Colonic mucosa (tissue), 4 donors: Measurements from ENCODE around the gene METTL22. TPM values are rescaled to one million over a fixed set of nuclear protein-coding genes. Genes with fewer than 3 reads are reported as not detected.

Source experiments
- DNase-seq: peaks from one replicate; pipeline ENCODE4 v3.0.0-alpha.2; 2020
- H3K27ac ChIP-seq: fragments of 200-600 bp; one replicate; pipeline ENCODE4 v1.8.0; 2021
- H3K27me3 ChIP-seq: fragments of 200-600 bp; one replicate; pipeline ENCODE4 v1.8.0; 2021
- H3K36me3 ChIP-seq: fragments of 200-600 bp; one replicate; pipeline ENCODE4 v1.8.0; 2021
- H3K4me1 ChIP-seq: fragments of 200-600 bp; one replicate; pipeline ENCODE4 v1.8.0; 2021; ENCODE audit warnings: mild to moderate bottlenecking
- H3K4me3 ChIP-seq: fragments of 200-600 bp; one replicate; pipeline ENCODE4 v1.8.0; 2021
- H3K9ac ChIP-seq, 2 donors: one replicate each; pipeline ENCODE4 v1.7.0; 2013; ENCODE audit warnings: control low read depth in 2 of 2, low read depth in 2 of 2, low read length in 2 of 2
- H3K9me3 ChIP-seq: fragments of 200-600 bp; one replicate; pipeline ENCODE4 v1.8.0; 2021
- CTCF ChIP-seq: fragments of 200-600 bp; IDR thresholded peaks from one replicate; pipeline ENCODE4 v1.8.0; 2022; ENCODE audit warnings: antibody characterized with exemption, mild to moderate bottlenecking
- intact Hi-C: fragments of 100-400 bp; cut with DNase I; formaldehyde crosslinking; loops from one replicate; pipeline ENCODE4 v1.14.1; 2022
- total RNA-seq, 2 donors: library from RNA; stranded (reverse); fragmentation: NEBNext Ultra II Directional in 1 of 2; extraction: Animal tissue kit (Norgen Biotek cat#: 25700) in 1 of 2; gene quantifications; one replicate each; pipeline ENCODE4 v1.2.1, GENCODE V29; 2021
- donor health status: healthy.
- donor health status: DM: no; HTN: no; CAD: no.
- donor health status: DM: no; HTN: no; CAD: no.

Gene METTL22
- total RNA-seq, 2 donors from 2014 or later = 16.1 to 26.8 TPM

- no peaks in the 10 kb centered on the region for H3K36me3 ChIP-seq
- H3K27ac ChIP-seq = no peak overlapping the region
- no peak for DNase-seq
- intact Hi-C loops = no loop called here
- no peaks in the 10 kb centered on the region for H3K27me3 ChIP-seq
- no peaks in the 10 kb centered on the region for H3K9me3 ChIP-seq
- no peak overlapping the region for H3K4me3 ChIP-seq
- H3K9ac ChIP-seq = no peak overlapping the region
- no peak for TF ChIP-seq CTCF
- H3K4me1 ChIP-seq = no peaks in the 10 kb centered on the region
Observed at GRCh38 chr16:8595783-8596182, 25.7 kb upstream of the METTL22 start.

GRCh38 chr16:8596581-8596980 lies 24.9 kb upstream of the METTL22 start:
- intact Hi-C loops = no loop called here
- no peak overlapping the region for H3K4me3 ChIP-seq
- H3K4me1 ChIP-seq = no peaks in the 10 kb centered on the region
- TF ChIP-seq CTCF = no peak
- no peak for DNase-seq
- no peak overlapping the region for H3K9ac ChIP-seq
- no peaks in the 10 kb centered on the region for H3K27me3 ChIP-seq
- no peaks in the 10 kb centered on the region for H3K9me3 ChIP-seq
- no peak overlapping the region for H3K27ac ChIP-seq
- H3K36me3 ChIP-seq = no peaks in the 10 kb centered on the region

DNA sequence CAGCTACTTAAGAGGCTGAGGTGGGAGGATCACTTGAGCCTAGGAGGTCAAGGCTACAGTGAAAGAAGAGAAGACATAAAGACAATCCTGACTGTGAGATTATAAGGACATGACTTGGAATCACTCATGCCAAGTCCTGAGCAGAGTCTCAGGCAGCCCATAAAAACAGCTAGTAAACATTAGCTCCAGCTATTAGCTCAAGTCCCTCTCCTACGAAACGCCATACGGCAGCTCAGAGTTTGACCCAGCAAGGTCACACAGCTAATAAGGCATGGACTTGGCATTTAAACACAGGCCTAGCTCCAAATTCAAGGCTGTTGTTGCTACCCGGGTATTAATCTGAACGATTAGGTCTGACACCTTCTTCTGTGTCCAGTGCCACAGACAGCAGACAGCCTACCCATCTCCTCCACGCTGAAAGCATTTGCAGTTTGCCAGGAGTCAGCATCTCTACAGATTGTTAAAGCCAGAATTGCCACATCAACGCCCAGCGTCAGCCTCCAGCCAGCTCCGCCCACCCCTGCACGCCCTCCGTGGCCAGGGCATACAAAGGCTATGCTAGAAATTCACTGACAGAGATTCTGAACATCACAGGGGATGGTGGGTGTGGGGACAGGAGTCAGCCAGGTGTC lies 21.2 kb upstream of the METTL22 start:
- no peaks in the 10 kb centered on the region for H3K4me1 ChIP-seq
- DNase-seq = no peak
- H3K36me3 ChIP-seq = no peaks in the 10 kb centered on the region
- TF ChIP-seq CTCF = no peak
- no peaks in the 10 kb centered on the region for H3K27me3 ChIP-seq
- intact Hi-C loops = no loop called here
- no peak overlapping the region for H3K27ac ChIP-seq
- H3K9ac ChIP-seq = no peak overlapping the region
- no peaks in the 10 kb centered on the region for H3K9me3 ChIP-seq
- H3K4me3 ChIP-seq = no peak overlapping the region

GRCh38 chr16:8605554-8605953 lies 15.9 kb upstream of the METTL22 start:
- Histone ChIP-seq H3K4me1 (no peaks in the 10 kb centered on the region), H3K4me3 (no peak overlapping the region), H3K9ac (no peak overlapping the region), H3K36me3 (no peaks in the 10 kb centered on the region), H3K27me3 (no peaks in the 10 kb centered on the region), H3K27ac (no peak overlapping the region), H3K9me3 (no peaks in the 10 kb centered on the region)
- DNase-seq = no peak
- intact Hi-C loops = no loop called here
- no peak for TF ChIP-seq CTCF

DNA sequence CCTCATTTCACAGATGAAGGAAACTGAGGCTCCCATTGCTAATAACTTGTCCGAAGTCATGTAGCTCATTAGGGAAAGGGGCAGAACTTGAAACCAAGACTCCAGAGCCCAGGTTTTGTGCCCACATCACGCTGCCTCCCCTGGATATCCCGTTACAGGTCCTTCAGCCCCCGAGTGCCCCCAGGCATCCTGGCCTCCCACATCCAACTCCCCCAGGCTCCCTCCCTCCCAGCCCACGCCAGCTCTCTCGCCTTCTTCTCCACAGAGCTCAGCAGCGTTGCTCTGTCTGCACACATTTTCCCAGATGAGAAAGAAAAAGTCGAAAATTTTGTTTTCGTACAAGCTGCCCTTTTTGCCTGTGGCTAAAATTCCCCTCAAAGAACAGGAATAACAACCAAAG lies 14.3 kb upstream of the METTL22 start:
- intact Hi-C loops = no loop called here
- no peak overlapping the region for H3K4me3 ChIP-seq
- no peak overlapping the region for H3K9ac ChIP-seq

More for the DNA sequence above, 14.3 kb upstream of the METTL22 start:
- H3K27ac ChIP-seq = no peak overlapping the region
- DNase-seq = no peak
- H3K4me1 ChIP-seq = no peaks in the 10 kb centered on the region
- TF ChIP-seq CTCF = no peak
- no peaks in the 10 kb centered on the region for H3K9me3 ChIP-seq
- H3K27me3 ChIP-seq = no peaks in the 10 kb centered on the region
- H3K36me3 ChIP-seq = no peaks in the 10 kb centered on the region
